RWPE2 (cell line): ENCODE results near the gene PLA2G4F.

Experiments
- ATAC-seq: fragments of 200-7000 bp; cut with Tn5 transposase; 3 replicates; pipeline ENCODE4 v1.9.1; 2021; ENCODE audit warnings: low read depth
- DNase-seq: peaks from one replicate; pipeline ENCODE4 v3.0.0-alpha.2; 2020; ENCODE audit warnings: low spot score
- H3K27ac ChIP-seq: fragments of 450-650 bp; 2 replicates; pipeline ENCODE4 v1.5.1; 2017; ENCODE audit warnings: mild to moderate bottlenecking; ENCODE audit not compliant: poor library complexity, severe bottlenecking
- H3K27me3 ChIP-seq: fragments of 250-450 bp; sonication (Bioruptor Pico); 2 replicates; pipeline ENCODE4 v1.5.1; 2021; ENCODE audit warnings: mild to moderate bottlenecking, moderate library complexity; ENCODE audit not compliant: insufficient read depth, poor library complexity, severe bottlenecking
- H3K36me3 ChIP-seq: fragments of 250-450 bp; sonication (Bioruptor Pico); 2 replicates; pipeline ENCODE4 v1.5.1; 2020; ENCODE audit warnings: low read depth, mild to moderate bottlenecking, moderate library complexity
- H3K4me1 ChIP-seq: fragments of 250-450 bp; sonication (Bioruptor Pico); 2 replicates; pipeline ENCODE4 v1.5.1; 2021; ENCODE audit warnings: mild to moderate bottlenecking, moderate library complexity; ENCODE audit not compliant: insufficient read depth, poor library complexity, severe bottlenecking
- H3K4me3 ChIP-seq: fragments of 250-450 bp; sonication (Bioruptor Pico); 2 replicates; pipeline ENCODE4 v1.5.1; 2021; ENCODE audit warnings: mild to moderate bottlenecking, moderate library complexity; ENCODE audit not compliant: severe bottlenecking
- H3K9me3 ChIP-seq: fragments of 250-450 bp; sonication (Bioruptor Pico); 2 replicates; pipeline ENCODE4 v1.5.1; 2021; ENCODE audit warnings: mild to moderate bottlenecking, moderate library complexity; ENCODE audit not compliant: severe bottlenecking
- TF ChIP-seq, protein P1 (sequence below): fragments of 450-650 bp; IDR thresholded peaks from one replicate; pipeline ENCODE4 v1.5.1; 2017; ENCODE audit warnings: mild to moderate bottlenecking, moderate library complexity; ENCODE audit not compliant: poor library complexity, severe bottlenecking

Gene PLA2G4F

DNA sequence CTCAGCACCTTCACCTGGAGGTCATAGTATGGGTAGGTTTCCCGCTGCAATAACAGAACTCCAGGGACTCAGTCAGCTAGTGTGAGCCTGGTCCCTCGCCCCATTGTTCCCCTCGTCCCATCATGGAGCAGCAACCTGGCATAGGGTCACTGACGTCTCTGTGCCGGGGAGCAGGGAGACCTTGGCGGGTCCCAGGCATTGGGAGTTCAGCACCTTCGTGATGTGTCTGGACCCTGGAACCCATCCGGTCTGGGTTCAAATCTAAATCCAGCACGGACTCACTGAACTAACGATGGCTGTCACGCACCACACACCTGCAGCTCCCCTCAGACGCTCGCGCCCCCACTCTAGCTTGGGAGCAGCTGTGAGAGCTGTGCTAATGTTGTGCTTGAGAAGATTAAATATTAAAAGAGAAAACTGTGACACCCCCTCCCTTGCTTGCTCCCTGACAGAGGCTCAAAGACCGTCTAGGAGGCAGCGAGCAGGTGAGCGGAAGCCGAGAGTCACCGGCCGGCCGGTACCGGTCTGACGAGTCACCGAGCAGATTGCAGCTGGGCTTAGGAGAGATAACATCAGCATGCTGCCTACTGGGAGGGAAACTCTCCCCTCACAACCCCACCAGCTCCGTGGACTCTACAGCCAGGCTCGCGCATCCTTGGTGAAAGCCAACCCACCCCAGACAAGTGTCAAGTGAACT, 742 bp downstream of the PLA2G4F start:
- Histone ChIP-seq H3K27me3 (no peaks in the 10 kb centered on the region), H3K9me3 (no peaks in the 10 kb centered on the region), H3K27ac (no peak overlapping the region), H3K4me1 (peaks cover 7% of the 10 kb centered on the region), H3K4me3 (no peak overlapping the region), H3K36me3 (peaks cover 10% of the 10 kb centered on the region)
- DNase-seq: no peak
- ATAC-seq: 0 out of 3 replicates have a peak, but pooled peaks have one; percentile 5
- TF ChIP-seq, protein P1, sequence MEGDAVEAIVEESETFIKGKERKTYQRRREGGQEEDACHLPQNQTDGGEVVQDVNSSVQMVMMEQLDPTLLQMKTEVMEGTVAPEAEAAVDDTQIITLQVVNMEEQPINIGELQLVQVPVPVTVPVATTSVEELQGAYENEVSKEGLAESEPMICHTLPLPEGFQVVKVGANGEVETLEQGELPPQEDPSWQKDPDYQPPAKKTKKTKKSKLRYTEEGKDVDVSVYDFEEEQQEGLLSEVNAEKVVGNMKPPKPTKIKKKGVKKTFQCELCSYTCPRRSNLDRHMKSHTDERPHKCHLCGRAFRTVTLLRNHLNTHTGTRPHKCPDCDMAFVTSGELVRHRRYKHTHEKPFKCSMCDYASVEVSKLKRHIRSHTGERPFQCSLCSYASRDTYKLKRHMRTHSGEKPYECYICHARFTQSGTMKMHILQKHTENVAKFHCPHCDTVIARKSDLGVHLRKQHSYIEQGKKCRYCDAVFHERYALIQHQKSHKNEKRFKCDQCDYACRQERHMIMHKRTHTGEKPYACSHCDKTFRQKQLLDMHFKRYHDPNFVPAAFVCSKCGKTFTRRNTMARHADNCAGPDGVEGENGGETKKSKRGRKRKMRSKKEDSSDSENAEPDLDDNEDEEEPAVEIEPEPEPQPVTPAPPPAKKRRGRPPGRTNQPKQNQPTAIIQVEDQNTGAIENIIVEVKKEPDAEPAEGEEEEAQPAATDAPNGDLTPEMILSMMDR: no peak

DNA sequence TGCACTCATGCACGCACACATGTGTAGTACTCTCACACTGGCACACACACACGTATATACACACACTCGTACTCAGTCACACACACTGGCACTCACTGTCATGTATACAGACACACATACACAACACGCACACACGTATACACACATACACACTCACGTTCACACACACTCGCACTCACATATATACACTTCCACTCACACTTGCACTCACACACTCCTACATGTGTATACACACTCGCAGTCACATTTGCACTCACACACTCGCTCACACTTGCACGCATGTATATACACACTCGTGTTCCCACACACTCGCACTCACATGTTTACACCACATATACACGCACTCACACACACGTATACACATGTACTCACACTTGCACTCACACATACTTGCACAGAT, 1.5 kb downstream of the PLA2G4F start:
- peaks cover 7% of the 10 kb centered on the region for H3K4me1 ChIP-seq
- ATAC-seq (no peak), DNase-seq (no peak)
- TF ChIP-seq, protein P1: no peak
- no peaks in the 10 kb centered on the region for H3K27me3 ChIP-seq
- H3K36me3 ChIP-seq: peaks cover 3% of the 10 kb centered on the region
- H3K27ac ChIP-seq: no peak overlapping the region
- H3K4me3 ChIP-seq: no peak overlapping the region
- H3K9me3 ChIP-seq: no peaks in the 10 kb centered on the region

DNA sequence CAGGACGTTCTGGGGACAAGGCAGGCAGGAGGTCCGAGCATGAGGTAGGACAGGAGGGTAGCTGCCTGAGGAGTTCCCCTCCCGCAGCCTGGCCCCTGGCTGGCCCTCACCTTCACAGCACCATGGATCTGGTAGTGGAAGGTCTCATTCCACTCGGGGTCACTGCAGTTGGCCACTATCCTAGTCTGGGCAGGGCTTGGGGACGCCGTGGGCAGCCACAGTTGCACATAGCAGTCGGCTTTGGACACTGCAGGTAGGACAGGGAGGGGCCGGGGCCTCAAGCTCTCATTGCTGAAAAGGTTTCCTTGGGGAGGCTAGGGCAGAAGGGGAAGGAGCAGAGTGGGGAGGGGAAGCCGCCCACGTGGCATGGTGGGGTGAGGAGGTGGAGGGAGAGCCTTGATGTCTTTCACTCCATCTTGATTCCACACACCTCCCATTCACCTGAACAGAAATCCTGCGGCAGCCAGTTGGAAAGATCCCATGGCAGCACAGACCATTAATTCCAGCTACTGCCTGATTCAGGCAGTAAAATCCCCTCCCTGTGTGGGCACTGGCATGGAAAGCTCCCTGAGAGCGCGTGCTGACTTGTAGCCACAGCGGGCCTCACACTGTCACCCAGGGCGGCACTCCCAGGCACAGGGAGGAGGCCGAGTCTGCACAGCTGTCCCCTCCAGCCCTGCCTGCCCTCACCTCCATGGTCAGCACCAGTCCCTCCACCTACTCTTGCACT, 2.1 kb downstream of the PLA2G4F start:
- no peaks in the 10 kb centered on the region for H3K9me3 ChIP-seq
- TF ChIP-seq, protein P1: no peak
- peaks cover 7% of the 10 kb centered on the region for H3K4me1 ChIP-seq
- H3K36me3 ChIP-seq: no peaks in the 10 kb centered on the region; the same call in 1 of the 2 replicates
- ATAC-seq (peak; percentile 4; the same call in 1 of the 3 replicates), DNase-seq (no peak)
- H3K27me3 ChIP-seq: no peaks in the 10 kb centered on the region
- H3K4me3 ChIP-seq: no peak overlapping the region
- H3K27ac ChIP-seq: no peak overlapping the region

DNA sequence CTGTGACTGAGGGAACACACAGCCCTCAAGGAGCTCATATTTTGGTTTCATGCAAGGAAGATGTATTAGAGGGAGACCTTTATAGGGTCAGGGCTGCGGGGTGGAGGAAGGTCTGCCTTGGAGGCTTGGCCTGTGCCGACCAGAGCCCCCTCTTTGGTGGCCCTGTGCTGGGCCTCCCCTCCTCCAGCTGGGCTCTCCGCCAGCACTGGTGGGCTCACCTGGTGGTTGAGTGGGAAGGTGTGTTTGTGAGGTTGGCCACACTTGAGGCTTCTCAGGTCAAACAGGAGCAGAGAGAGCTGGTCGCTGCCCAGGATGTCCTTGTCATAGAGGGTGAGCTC, 2.6 kb downstream of the PLA2G4F start:
- Histone ChIP-seq H3K4me3 (no peak overlapping the region), H3K9me3 (no peaks in the 10 kb centered on the region), H3K27me3 (no peaks in the 10 kb centered on the region), H3K27ac (no peak overlapping the region), H3K36me3 (no peaks in the 10 kb centered on the region), H3K4me1 (peaks cover 7% of the 10 kb centered on the region)
- no peak for DNase-seq
- TF ChIP-seq, protein P1: no peak
- no peak for ATAC-seq
